ENCODE measurements around the gene PPP1R14B.

DNA sequence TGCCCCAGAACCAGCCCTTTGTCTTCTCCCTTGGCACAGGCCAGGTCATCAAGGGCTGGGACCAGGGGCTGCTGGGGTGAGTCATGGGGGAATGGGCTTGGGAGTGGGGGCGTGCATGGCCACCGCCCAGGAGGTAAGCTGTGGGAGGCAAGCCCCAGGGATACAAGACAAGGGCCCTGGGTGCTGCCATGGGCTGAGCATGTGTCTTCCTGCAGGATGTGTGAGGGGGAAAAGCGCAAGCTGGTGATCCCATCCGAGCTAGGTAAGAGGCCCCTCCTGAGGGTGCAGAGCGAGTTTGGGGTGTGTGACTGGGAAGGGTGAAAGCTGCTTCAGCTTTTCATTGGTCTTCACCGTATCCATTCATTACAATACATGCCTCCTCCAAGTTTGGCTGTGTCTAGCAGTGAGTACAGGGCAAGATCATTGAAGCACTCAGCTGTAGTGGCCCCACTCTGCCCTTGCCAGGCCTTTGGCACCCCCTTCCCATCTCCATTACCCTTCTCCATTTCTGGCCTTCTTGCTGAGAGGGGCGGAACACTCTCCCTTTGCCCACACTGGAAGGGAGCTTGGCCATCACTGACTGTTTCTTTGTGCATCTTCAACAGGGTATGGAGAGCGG lies 3.4 kb downstream of the PPP1R14B start:
- TF ChIP-seq CTCF (conservative IDR thresholded peaks at IDR 0.05) (no peak), EZH2 (IDR thresholded peaks at IDR 0.05; ENCODE audit: low read depth) (no peak)
